HG03097 (cell line): ENCODE results near the gene LRSAM1.

Experiments
- ATAC-seq: cut with Tn5 transposase; IDR thresholded peaks from one replicate; pipeline ENCODE4 v1.9.1; 2021; ENCODE audit not compliant: unreplicated experiment, low FRiP score

LRSAM1 gene

GRCh38 chr9:127529671-127530070 lies 78.4 kb downstream of the LRSAM1 start:
- ATAC-seq: no peak

DNA sequence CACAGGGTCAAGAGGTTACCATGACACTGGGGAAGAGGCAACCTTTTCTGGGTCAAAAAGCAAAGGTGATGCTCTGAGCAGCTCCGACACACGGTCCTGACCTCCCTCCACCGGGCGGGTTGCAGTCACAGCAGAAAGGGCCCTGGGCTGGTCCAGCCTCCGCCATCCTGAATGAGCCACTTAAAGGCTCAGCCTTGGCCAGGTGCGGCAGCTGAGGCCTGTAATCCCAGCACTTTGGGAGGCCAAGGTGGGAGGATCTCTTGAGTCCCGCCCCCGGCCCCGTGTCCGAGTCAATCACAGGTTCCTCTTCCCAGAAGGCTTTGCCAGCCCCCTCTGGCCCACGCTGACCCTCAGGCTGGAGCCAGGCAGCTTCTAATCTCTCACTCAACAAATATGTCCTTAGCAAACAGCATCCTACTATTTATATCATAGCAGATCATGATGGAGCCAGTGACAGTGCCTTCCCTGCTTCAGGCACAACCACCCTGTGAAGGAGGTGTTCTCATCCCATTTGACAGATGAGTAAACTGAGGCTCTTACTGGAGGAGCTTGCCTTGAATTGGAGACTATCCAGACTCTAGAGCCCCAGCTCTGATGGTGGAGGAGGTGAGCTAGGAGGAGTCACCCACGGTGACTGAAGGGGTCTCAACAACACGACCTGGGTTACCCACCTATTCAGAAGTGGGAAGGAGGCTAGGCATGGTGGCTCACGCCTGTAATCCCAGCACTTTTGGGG lies 79.1 kb downstream of the LRSAM1 start:
- ATAC-seq: no peak

- no peak for ATAC-seq
Measured at GRCh38 chr9:127531676-127532075, 80.4 kb downstream of the LRSAM1 start.

DNA sequence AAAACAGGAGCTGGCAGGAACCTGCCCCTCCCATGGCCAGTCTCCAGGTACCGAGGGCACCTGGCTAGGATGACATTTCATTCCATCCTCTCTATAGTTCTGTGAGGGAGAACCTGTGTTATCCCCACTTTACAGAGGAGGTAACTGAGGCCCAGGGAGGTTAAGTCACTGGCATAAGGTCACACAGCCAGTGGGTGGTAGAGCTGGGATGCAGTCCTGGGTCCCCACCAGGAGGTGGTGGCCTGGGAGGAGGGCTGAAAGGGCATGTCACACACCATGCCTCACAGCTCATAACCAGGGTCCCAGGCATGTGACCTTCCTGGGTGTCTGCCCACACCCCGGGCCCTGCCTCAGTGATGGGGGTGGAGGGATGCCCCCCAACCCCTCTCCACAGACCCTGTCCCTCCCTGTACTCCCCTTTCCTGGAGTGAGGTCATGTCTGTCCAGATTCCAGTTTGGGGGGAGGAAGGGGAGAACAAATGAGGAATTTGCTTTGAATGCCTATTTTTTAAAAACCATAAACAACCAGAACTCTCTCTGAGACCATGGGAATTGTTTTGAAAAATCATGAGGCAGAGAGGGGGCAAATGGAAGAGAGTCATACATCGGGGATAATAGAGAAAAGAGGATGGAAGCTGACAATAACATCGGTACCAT lies 83.1 kb downstream of the LRSAM1 start:
- ATAC-seq: no peak

DNA sequence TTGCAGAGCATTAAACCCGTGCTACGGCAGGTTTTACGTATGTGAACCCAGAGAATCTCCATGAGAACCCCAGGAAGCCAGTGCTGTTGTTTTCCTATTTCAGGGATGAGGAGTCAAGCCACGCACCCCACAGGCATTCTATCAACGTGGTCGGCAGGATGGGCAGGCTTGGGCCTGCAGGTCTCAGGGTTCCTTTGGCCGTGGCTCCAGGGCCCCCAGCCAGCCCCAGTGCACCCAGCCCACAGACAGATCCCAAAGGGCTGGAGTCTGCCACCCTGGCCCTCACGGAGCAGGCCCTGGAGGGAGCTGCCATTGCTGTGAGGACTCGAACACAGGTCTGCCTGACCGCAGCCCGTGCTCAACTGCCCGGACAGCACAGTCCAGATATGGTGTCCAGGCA lies 83.6 kb downstream of the LRSAM1 start:
- no peak for ATAC-seq

GRCh38 chr9:127535396-127535795 lies 84.1 kb downstream of the LRSAM1 start:
- no peak for ATAC-seq

DNA sequence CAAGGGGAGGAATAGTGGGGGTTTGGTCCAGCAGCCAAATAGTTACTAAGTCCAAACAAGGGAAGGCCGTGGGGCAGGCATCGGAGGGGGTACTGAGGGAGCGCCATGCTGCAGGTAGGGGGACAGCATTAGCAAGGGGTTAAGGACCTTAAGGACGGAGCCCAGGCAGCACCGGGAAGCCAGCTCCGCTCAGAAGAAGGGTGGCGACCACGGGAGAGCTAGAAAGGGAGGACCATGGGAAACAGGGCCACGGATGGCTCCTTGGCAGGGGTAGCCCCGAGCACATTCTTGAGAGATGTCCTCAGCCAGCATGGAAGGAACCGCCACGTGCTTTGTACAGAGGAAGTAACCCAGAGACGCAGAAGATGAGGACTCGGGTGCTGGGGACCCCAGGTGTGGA lies 84.5 kb downstream of the LRSAM1 start:
- no peak for ATAC-seq

DNA sequence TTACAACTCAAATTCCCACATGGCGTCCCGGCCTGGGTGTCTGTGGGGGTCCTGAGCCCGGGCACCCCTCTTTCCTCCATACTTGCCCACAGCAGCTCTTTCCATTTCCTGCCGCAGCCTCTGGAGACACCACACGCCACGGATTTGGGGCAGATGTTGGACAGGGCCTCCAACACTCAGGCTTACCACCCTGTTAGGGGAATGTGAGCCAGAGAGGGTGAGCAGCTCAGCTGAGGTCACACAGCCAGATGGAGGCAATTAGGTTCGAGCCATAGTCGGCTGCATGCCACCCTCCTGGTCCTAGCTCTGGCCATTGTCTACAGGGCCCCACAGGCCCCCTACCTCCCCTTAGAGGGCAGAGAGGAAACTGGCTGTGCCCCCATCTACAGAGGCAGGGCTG lies 85.2 kb downstream of the LRSAM1 start:
- ATAC-seq: no peak

DNA sequence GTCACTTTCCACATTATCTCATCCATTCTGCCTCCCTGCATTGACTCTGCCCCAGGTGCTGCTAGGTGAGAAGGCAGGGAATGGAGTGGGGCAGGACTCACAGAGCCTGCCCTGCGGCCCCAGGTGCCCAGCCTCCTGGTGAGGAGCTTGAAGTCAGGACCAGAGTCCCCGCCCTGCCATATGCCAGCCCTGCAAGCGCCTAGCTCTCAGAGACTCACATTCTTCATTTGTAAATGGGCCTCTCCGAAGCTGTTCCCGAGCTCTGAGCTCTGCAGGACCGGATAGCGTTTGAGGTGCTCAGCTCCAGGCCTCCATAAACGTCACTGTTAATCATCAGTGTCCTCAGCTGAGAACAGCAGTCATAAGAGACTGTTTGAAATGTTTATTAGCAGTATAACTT lies 85.7 kb downstream of the LRSAM1 start:
- ATAC-seq: no peak

DNA sequence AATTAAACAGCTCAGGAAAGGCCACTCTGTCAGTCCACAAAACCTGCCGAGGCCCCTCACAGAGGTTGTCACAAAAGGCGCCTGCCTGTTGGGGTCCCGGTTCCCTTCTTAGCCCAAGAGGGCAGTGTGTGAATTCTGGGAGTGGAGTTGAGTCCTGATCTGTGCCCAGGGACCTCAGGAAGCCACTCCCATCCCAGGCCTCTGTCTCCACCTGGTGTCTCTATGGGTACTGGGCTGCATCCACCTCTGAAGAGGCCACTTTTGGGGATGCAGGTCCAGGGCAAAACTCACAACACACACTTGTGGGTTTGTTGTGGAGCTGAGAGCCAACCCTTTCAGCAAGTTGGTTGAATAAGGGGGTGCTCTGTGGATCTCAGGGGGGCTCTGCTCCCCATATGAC lies 86.5 kb downstream of the LRSAM1 start:
- ATAC-seq: no peak

- ATAC-seq: no peak
Measured at GRCh38 chr9:127538849-127539258, 87.5 kb downstream of the LRSAM1 start.

DNA sequence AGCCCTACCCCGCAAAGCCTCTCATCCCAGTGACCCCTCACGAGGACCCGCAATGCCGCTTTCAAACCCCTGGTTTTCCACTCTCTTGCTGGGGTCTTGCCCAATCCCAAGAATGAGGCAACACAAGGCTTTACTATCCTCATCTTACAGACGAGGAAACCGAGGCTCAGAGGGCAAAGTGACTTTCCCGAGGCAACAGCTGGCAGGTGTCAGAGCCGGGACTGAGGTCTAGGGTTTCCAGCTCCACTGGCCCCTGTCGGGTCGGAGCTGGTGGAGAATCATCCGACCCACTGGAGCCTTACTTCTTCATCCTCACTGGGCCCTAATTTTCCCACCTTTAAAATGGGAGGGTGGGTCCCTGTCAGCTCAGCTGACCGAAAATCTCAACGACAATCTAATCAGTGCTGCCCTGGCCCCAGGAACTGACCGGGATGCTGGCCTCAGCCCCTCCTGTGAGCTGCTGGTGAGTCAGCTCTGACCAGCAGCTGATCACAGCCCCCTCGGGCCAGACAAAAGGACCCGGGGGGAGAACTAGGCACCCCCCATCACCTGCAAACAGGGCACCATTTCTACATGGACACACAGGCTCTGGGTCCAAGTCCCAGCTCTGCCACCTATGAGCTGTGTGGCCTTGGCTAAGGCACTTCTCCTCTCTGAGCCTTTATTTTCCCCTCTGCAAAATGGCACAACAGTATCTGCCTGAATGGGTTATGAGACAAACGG lies 88.1 kb downstream of the LRSAM1 start:
- no peak for ATAC-seq

DNA sequence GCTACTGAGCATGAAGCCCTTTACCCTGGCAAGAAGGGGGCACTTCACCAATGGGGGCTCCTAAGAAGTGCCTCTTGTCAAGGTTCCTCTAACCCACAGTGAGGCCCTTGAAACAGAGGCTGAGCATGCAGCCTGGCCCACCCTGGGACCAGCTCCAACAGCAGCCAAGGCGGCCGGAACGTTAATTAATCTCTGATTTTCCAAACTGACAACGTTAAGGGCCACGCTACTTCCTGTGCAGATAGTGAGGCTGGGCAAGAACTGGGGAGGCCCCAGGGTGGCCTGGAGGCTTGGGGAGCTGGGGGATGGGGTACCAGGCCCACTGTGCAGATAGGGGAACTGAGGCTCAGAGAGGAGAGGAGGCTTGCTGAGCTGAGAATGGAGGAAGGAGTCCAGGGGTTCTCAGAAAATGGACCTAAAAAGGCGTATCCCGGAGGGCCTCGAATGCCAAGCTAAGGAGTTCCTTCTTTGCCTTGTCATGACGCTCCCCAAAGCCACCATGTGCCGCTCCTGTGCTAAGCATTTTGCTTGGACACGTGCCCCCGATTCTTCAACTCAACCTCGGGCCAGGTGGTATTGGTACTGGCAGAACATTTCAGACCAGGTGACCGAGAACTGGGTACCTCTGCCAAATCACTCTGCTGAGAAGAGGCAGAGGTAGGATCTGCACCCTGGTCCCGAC lies 88.8 kb downstream of the LRSAM1 start:
- no peak for ATAC-seq

GRCh38 chr9:127540664-127541041 lies 89.3 kb downstream of the LRSAM1 start:
- ATAC-seq: no peak

GRCh38 chr9:127541176-127541575 lies 89.9 kb downstream of the LRSAM1 start:
- no peak for ATAC-seq

DNA sequence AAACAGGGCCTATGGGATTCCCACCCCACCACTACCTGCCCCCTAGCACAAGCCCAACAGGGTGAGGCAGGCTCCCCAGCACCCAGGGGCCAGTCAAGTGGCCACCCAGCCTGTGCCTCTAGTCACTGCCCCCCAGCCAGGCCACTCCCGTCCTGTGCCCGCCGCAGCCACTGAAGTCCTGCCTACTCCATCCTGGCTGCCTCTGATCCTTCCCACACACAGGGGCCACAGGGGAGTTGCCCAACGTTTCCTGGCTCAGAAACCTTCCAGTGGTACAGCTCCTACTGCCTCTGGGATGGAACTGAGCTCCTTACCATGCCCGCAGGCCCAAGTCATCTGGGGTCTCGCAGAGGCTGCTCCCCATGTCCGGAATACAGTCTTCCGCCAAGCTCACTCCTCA lies 90.6 kb downstream of the LRSAM1 start:
- ATAC-seq: no peak

- no peak for ATAC-seq
Measured at GRCh38 chr9:127543221-127543620, 91.9 kb downstream of the LRSAM1 start.

DNA sequence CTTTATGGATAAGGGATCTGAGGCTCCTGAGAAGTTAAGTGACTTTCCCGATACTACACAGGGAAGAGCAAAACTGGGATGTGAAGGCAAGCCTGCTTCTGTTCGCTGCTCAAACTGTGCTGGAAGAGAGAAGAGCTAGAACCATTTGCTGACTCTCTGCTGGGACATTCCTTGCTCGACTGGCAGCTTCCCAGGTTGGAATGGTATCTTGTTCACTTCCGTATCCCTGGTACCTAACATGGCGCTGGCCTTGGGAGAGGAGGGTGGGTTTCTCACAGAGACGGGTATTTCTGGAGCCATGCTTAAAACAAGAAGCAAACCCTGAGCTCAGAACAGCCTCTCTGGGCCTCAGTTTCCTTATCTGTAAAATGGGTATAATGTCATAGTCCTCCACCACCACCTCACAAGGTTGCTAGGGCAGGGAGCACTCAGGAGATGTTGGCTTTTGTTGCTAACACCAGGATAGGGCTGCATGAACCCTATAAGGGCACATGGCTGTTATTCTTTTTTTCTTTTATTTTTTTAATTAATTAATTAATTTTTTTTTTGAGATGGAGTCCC lies 92.7 kb downstream of the LRSAM1 start:
- ATAC-seq: no peak

DNA sequence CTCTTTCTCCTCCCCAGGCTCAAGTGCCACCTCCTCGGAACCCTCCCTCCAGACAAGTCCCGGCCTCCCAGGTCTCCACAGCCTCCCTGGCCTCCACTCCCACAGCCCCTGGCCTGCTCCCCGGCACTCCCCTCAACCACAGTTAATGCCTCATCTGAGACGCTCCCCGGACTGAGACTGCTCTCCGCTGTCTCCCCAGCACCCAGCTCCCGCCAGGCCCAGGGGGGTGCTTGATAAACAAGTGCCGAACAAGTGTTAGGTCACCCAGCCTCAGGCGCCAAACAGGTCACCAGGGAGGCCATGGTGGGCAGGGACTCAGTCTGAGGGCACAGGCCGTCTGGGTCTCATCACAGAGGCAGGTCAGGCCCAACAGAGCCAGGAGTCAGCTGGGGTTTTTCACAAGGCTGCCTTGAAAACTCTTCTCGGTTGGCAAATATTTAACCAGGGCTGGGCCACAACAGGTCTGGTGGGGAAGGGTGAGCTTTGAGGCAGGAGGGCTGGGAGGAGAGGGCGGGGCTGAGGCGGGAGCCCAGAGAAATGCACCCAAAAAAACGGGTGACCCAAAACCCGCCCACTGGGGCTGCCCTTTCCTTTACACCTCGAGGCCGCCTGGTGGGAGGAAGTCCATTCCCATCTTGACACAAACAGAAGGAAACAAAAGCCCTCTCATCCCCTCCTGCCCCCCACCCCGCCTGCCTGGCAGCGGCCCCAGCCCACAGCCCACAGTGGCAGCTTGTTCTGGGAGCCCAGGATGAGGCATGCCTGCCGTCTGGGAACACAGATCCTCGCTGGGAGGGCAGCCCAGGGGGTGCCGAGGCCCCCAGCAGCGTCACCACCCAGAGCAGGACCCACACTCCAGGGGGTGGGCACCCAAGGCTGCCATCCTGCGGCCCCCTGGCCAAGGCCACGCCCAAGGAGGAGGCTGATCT lies 94.2 kb downstream of the LRSAM1 start:
- ATAC-seq: peak; percentile 50
